GM12878 (cell line): ENCODE measurements around the gene PRDM16. TPM values are rescaled to one million over a fixed set of nuclear protein-coding genes. Genes with fewer than 3 reads are reported as not detected.

Experiments
- ATAC-seq: fragments of 200-7000 bp; cut with Tn5 transposase; 3 replicates; pipeline ENCODE4 v1.9.1; 2020; ENCODE audit warnings: mild to moderate bottlenecking, moderate library complexity
- BruUV-seq: library from RNA; stranded (reverse); fragments of 400-500 nt; replicated peaks from 2 replicates; lab custom pipeline; 2021; lab: Mats Ljungman, UMichigan
- CTCF ChIA-PET: fragments of 300-600 bp; sonication (Branson Sonifier 250); formaldehyde crosslinking; extraction: SDS; loops from one replicate; lab custom pipeline; 2021; ENCODE audit warnings: inconsistent platforms; lab: Yijun Ruan, JAX
- POLR2A ChIA-PET: fragments of 350-600 bp; formaldehyde crosslinking; extraction: SDS; loops from one replicate; lab custom pipeline; 2021; ENCODE audit warnings: inconsistent platforms; lab: Charles Lee
- RAD21 ChIA-PET: fragments of 300-600 bp; sonication (Branson Sonifier 250); formaldehyde crosslinking; loops from one replicate; lab custom pipeline; 2023; ENCODE audit warnings: antibody characterized with exemption; ENCODE audit not compliant: unreplicated experiment; lab: Charles Lee
- SMC1A ChIA-PET: fragments of 300-600 bp; sonication (Branson Sonifier 250); formaldehyde crosslinking; loops from one replicate; lab custom pipeline; 2023; ENCODE audit not compliant: unreplicated experiment, uncharacterized antibody; lab: Charles Lee
- DNase-seq: peaks from one replicate; pipeline ENCODE4 v3.0.0-alpha.2; 2011; ENCODE audit warnings: low read depth, low spot score
- FAIRE-seq: peaks from 3 replicates; lab custom pipeline; 2011; peaks lifted over from hg19 to GRCh38; lab: Jason Lieb, UNC
- H2AFZ ChIP-seq: 2 replicates; pipeline ENCODE4 v1.6.0; 2011; ENCODE audit warnings: low read depth, low read length, control low read depth; ENCODE audit not compliant: control insufficient read depth
- H3K27ac ChIP-seq: 2 replicates; pipeline ENCODE4 v1.5.1; 2011; ENCODE audit warnings: control low read depth; ENCODE audit not compliant: control insufficient read depth, insufficient read depth
- H3K27me3 ChIP-seq, 2 experiments: replicated peaks in 1 of 2; 2 replicates each; pipeline versions ENCODE4 v1.6.0 to v1.6.1; 2011; ENCODE audit warnings: low read length in 1 of 2; ENCODE audit not compliant: control insufficient read depth in 2 of 2, insufficient read depth in 2 of 2
- H3K36me3 ChIP-seq, 2 experiments: 2 replicates each; pipeline ENCODE4 v1.5.1; 2011; ENCODE audit warnings: low read length in 1 of 2; ENCODE audit not compliant: control insufficient read depth in 2 of 2, insufficient read depth in 2 of 2
- H3K4me1 ChIP-seq: 2 replicates; pipeline ENCODE4 v1.6.1; 2011; ENCODE audit warnings: mild to moderate bottlenecking, low read length, moderate library complexity, mixed read lengths; ENCODE audit not compliant: control insufficient read depth, insufficient read depth
- H3K4me2 ChIP-seq: 2 replicates; pipeline ENCODE4 v1.6.0; 2011; ENCODE audit warnings: control low read depth; ENCODE audit not compliant: control insufficient read depth, insufficient read depth
- H3K4me3 ChIP-seq: fragments of 200-600 bp; sonication (generic); 2 replicates; pipeline ENCODE4 v1.5.1; 2016
- H3K79me2 ChIP-seq: 2 replicates; pipeline ENCODE4 v1.6.0; 2011; ENCODE audit warnings: low read length; ENCODE audit not compliant: control insufficient read depth, insufficient read depth
- H3K9ac ChIP-seq: 2 replicates; pipeline ENCODE4 v1.8.0; 2011; ENCODE audit warnings: low read length, control low read depth, mixed read lengths; ENCODE audit not compliant: control insufficient read depth, insufficient read depth
- H3K9me3 ChIP-seq: replicated peaks from 3 replicates; pipeline ENCODE4 v1.5.1; 2011; ENCODE audit warnings: mild to moderate bottlenecking, low read length; ENCODE audit not compliant: control insufficient read depth, insufficient read depth
- H4K20me1 ChIP-seq: 2 replicates; pipeline ENCODE4 v1.6.0; 2011; ENCODE audit not compliant: control insufficient read depth, insufficient read depth
- EED ChIP-seq: sonication (generic); IDR thresholded peaks from 2 replicates; pipeline ENCODE4 v1.6.1; 2016; ENCODE audit warnings: antibody characterized with exemption, low read depth
- FOXM1 ChIP-seq: IDR thresholded peaks from 2 replicates; pipeline ENCODE4 v1.6.1; 2012; ENCODE audit warnings: low read depth, mild to moderate bottlenecking, inconsistent platforms, low read length, moderate library complexity
- MTA3 ChIP-seq: IDR thresholded peaks from 2 replicates; pipeline ENCODE4 v1.6.1; 2012; ENCODE audit warnings: low read length, inconsistent platforms, borderline replicate concordance
- MXI1 ChIP-seq: fragments of 150-350 bp; IDR thresholded peaks from 2 replicates; pipeline ENCODE4 v1.6.1; 2011; ENCODE audit warnings: low read depth, mild to moderate bottlenecking, inconsistent platforms, low read length, improper control_type of control experiment
- NR2C1 ChIP-seq: fragments of 450-650 bp; IDR thresholded peaks from 2 replicates; pipeline ENCODE4 v1.6.1; 2017; ENCODE audit warnings: antibody characterized with exemption, mild to moderate bottlenecking, moderate library complexity
- NR2F1 ChIP-seq: fragments of 450-650 bp; conservative IDR thresholded peaks from 2 replicates; pipeline ENCODE4 v1.6.1; 2017; ENCODE audit warnings: mild to moderate bottlenecking
- PML ChIP-seq: IDR thresholded peaks from 2 replicates; pipeline ENCODE4 v1.6.1; 2012; ENCODE audit warnings: low read length, inconsistent platforms
- RCOR1 ChIP-seq: conservative IDR thresholded peaks from 2 replicates; pipeline ENCODE4 v1.6.1; 2012; ENCODE audit warnings: low read depth, low read length, improper control_type of control experiment
- SUPT20H ChIP-seq: IDR thresholded peaks from 2 replicates; pipeline ENCODE4 v1.6.1; 2011; ENCODE audit warnings: low read depth, mild to moderate bottlenecking, low read length, moderate library complexity, borderline replicate concordance; ENCODE audit not compliant: control insufficient read depth
- WGBS: methylation state at CpG from one replicate; pipeline ENCODE4 v1.1.6; 2016; ENCODE audit warnings: low lambda C conversion rate; ENCODE audit not compliant: insufficient replicate concordance, insufficient coverage; ENCODE audit errors: missing lambda C conversion rate; 5-methylcytosine and 5-hydroxymethylcytosine counted together
- in situ Hi-C: fragments of 300-500 bp; cut with MboI; formaldehyde crosslinking; loops from 9 replicates; pipeline ENCODE4 v1.14.3; 2018; ENCODE audit warnings: mixed read lengths
- intact Hi-C: fragments of 100-400 bp; cut with micrococcal nuclease; formaldehyde crosslinking; loops from one replicate; pipeline ENCODE4 v1.14.2; 2022; ENCODE audit not compliant: unreplicated experiment
- polyA plus RNA-seq, 11 experiments: library from polyadenylated mRNA; depleted of rRNA in 4 of 11; unstranded in 6 of 11; stranded (reverse) in 5 of 11; fragments of >200 nt; fragmentation: Nextera tagmentation in 4 of 11; fragmentation: Illumina TruSeq in 1 of 11; extraction: Ambion mirVana in 4 of 11; extraction: Trizol in 1 of 11; gene quantifications; 1 replicate in 1 of 11; 2 replicates in 10 of 11; pipeline versions ENCODE4 v1.2.1 to v1.2.3, GENCODE V29; 2011 to 2016; ENCODE audit warnings: inconsistent platforms in 2 of 11, missing spikeins in 2 of 11, low read depth in 1 of 11
- total RNA-seq, 4 experiments: library from RNA; depleted of rRNA in 3 of 4; stranded (reverse); fragments of >200 nt in 3 of 4; fragmentation: Illumina TruSeq in 1 of 4; extraction: Trizol in 1 of 4; gene quantifications; 2 replicates each; pipeline versions ENCODE4 v1.2.1 to v1.2.3, GENCODE V29; 2013 to 2021
- TF ChIP-seq, protein P1 (sequence below), 3 experiments: IDR thresholded peaks in 2 of 3; conservative IDR thresholded peaks in 1 of 3; 2 replicates each; pipeline ENCODE4 v1.5.1; 2011; ENCODE audit warnings: low read depth in 3 of 3, low read length in 3 of 3, mild to moderate bottlenecking in 3 of 3, control low read depth in 2 of 3, moderate library complexity in 2 of 3, inconsistent platforms in 1 of 3, mixed read lengths in 1 of 3; ENCODE audit not compliant: control insufficient read depth in 2 of 3, insufficient read depth in 1 of 3; ENCODE audit errors: extremely low read depth in 1 of 3
- TF ChIP-seq, protein P2 (sequence below): IDR thresholded peaks from 2 replicates; pipeline ENCODE4 v1.6.1; 2011; ENCODE audit warnings: low read depth, mild to moderate bottlenecking, low read length, moderate library complexity, borderline replicate concordance; ENCODE audit errors: extremely low read depth
- TF ChIP-seq, protein P3 (sequence below): fragments of 450-650 bp; IDR thresholded peaks from 2 replicates; pipeline ENCODE4 v1.6.1; 2017; ENCODE audit warnings: mild to moderate bottlenecking, low read depth, inconsistent platforms; ENCODE audit not compliant: poor library complexity, severe bottlenecking
- TF ChIP-seq, protein P4 (sequence below): fragments of 450-650 bp; IDR thresholded peaks from 2 replicates; pipeline ENCODE4 v1.6.1; 2017; ENCODE audit warnings: low read depth, mild to moderate bottlenecking, moderate library complexity

The PRDM16 gene
- total and polyA plus RNA-seq, 10 of the 15 experiments (the other 5 are each of a cell fraction or from before 2014, with no cell fraction given): 0.03 TPM; not detected in 9

DNA sequence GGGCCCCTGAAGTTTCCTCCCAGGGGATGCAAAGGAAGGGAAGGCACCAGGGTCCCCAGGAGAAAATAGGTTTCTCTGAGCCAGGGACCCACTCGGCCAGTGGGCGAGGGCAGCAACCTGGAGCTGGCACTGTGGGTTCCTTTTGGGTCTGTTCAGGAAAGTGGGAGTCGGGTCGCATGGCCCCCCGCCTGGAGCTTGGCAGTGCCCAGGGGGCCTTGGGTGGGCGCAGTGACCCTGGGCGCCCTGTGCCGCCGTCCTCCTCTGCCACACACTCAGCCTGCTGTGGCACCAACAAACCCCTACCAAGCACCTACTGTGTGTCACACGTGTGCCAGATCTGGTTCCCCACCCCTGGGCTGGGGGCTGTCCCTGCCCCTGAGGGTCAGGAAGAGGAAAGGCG lies 296.0 kb downstream of the PRDM16 start:
- TF ChIP-seq EED (no peak), MTA3 (no peak), NR2C1 (no peak), FOXM1 (no peak), NR2F1 (no peak), RCOR1 (no peak), PML (no peak), SUPT20H (no peak), MXI1 (no peak)
- TF ChIP-seq, protein P1, sequence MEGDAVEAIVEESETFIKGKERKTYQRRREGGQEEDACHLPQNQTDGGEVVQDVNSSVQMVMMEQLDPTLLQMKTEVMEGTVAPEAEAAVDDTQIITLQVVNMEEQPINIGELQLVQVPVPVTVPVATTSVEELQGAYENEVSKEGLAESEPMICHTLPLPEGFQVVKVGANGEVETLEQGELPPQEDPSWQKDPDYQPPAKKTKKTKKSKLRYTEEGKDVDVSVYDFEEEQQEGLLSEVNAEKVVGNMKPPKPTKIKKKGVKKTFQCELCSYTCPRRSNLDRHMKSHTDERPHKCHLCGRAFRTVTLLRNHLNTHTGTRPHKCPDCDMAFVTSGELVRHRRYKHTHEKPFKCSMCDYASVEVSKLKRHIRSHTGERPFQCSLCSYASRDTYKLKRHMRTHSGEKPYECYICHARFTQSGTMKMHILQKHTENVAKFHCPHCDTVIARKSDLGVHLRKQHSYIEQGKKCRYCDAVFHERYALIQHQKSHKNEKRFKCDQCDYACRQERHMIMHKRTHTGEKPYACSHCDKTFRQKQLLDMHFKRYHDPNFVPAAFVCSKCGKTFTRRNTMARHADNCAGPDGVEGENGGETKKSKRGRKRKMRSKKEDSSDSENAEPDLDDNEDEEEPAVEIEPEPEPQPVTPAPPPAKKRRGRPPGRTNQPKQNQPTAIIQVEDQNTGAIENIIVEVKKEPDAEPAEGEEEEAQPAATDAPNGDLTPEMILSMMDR (IDR thresholded peaks at IDR 0.05 in 2 of 3, conservative IDR thresholded peaks at IDR 0.05 in 1 of 3; ENCODE audit: control insufficient read depth in 2 of 3, extremely low read depth in 1 of 3, insufficient read depth in 1 of 3, low read depth in 3 of 3, low read length in 3 of 3): no peak
- TF ChIP-seq, protein P2, sequence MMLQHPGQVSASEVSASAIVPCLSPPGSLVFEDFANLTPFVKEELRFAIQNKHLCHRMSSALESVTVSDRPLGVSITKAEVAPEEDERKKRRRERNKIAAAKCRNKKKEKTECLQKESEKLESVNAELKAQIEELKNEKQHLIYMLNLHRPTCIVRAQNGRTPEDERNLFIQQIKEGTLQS: no peak
- TF ChIP-seq, protein P3, sequence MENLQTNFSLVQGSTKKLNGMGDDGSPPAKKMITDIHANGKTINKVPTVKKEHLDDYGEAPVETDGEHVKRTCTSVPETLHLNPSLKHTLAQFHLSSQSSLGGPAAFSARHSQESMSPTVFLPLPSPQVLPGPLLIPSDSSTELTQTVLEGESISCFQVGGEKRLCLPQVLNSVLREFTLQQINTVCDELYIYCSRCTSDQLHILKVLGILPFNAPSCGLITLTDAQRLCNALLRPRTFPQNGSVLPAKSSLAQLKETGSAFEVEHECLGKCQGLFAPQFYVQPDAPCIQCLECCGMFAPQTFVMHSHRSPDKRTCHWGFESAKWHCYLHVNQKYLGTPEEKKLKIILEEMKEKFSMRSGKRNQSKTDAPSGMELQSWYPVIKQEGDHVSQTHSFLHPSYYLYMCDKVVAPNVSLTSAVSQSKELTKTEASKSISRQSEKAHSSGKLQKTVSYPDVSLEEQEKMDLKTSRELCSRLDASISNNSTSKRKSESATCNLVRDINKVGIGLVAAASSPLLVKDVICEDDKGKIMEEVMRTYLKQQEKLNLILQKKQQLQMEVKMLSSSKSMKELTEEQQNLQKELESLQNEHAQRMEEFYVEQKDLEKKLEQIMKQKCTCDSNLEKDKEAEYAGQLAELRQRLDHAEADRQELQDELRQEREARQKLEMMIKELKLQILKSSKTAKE: no peak
- TF ChIP-seq, protein P4, sequence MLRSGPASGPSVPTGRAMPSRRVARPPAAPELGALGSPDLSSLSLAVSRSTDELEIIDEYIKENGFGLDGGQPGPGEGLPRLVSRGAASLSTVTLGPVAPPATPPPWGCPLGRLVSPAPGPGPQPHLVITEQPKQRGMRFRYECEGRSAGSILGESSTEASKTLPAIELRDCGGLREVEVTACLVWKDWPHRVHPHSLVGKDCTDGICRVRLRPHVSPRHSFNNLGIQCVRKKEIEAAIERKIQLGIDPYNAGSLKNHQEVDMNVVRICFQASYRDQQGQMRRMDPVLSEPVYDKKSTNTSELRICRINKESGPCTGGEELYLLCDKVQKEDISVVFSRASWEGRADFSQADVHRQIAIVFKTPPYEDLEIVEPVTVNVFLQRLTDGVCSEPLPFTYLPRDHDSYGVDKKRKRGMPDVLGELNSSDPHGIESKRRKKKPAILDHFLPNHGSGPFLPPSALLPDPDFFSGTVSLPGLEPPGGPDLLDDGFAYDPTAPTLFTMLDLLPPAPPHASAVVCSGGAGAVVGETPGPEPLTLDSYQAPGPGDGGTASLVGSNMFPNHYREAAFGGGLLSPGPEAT: no peak
- ChIA-PET SMC1A (no interaction called here), CTCF (no interaction called here), POLR2A (no interaction called here), RAD21 (no interaction called here)
- intact Hi-C loops (no loop called here), in situ Hi-C loops (no loop called here)
- Histone ChIP-seq H3K36me3 (no peaks in the 10 kb centered on the region), H3K27ac (no peak overlapping the region), H3K79me2 (no peaks in the 10 kb centered on the region), H4K20me1 (no peaks in the 10 kb centered on the region), H3K4me1 (no peaks in the 10 kb centered on the region), H3K27me3 (no peaks in the 10 kb centered on the region; a peak in 1 of 4 replicates), H3K9ac (no peak overlapping the region), H3K9me3 (no peaks in the 10 kb centered on the region), H3K4me3 (no peak overlapping the region), H3K4me2 (no peak overlapping the region), H2AFZ (no peak overlapping the region)
- ATAC-seq (no peak), FAIRE-seq (no peak), DNase-seq (no peak)
- BruUV-seq: no TSS peak
- 43% methylated on average over 11 of the region's 11 CpGs for WGBS
